Measurements from ENCODE around the gene DMRT3. TPM values are rescaled to one million over a fixed set of nuclear protein-coding genes. Genes with fewer than 3 reads are reported as not detected.
"Not testable (repeated sequence)": the region's sequence is repeated elsewhere in the genome, so short reads cannot be mapped to it uniquely, and the experiment has no call there.

DMRT3 gene
- total RNA-seq, 1 donor from 2014 or later = 0.47 TPM

DNA sequence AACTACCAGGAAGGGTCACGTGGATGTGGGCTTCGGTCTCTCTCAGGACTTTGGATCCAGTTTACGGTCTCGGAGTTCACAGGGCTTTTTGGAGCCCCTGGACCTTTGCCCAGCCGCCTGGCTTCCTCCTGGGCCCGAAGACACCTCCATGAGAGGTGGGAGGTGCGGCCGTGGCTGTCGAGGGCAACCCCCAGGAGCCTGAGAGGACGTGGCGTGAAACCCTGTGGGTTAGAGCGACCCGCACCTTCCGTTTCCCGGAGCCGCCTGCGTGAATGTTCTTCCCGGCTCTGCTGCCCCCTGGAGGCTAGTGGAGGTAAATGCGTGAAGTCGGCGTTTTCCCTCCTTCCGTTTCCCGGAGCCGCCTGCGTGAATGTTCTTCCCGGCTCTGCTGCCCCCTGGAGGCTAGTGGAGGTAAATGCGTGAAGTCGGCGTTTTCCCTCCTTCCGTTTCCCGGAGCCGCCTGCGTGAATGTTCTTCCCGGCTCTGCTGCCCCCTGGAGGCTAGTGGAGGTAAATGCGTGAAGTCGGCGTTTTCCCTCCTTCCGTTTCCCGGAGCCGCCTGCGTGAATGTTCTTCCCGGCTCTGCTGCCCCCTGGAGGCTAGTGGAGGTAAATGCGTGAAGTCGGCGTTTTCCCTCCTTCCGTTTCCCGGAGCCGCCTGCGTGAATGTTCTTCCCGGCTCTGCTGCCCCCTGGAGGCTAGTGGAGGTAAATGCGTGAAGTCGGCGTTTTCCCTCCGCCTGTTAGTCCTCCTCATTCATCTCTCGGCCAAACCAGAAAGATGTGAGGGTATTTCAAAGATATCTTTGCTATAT is 22.1 kb downstream of the DMRT3 start:
- DNase-seq (ENCODE audit: extremely low read depth, low read depth, low spot score) = not testable (repeated sequence)

DNA sequence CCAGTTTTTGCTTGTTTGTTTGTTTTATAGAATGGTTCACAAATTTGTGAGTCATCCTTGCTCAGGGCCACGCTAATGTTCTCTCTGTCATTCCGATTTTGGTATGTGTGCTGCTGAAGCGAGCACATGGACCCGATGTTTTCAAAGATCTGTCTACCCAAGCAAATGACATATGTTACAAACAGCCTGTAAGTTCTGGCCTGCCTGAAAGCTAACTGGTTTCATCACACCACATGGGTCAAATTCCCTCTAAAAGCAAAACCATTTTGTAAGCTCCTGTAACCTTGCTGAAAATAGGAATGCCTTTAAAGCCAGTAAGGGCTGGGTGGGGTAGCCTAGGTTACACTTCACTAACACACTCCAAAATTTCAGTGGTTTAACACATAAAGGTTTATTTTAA is 25.4 kb downstream of the DMRT3 start:
- DNase-seq (ENCODE audit: extremely low read depth, low read depth, low spot score) = no peak

DNA sequence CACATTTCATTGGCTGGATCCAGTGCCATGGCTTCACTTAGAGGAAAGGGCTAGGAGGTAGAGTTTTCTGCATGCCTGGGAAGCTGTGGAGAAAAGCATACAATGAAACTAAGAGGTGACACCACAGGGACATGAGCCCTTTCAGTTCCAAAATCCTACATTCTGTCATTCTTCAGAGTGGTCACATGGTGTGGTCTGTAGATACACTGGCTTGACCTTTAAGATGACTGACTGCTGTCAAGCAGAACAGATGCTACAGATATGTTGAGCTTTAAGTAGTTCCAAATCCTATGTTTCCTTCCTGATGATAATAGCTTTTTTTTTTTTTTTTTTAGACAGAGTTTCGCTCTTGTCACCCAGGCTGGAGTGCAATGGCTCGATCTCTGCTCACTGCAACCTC is 26.2 kb downstream of the DMRT3 start:
- DNase-seq (ENCODE audit: extremely low read depth, low read depth, low spot score) = no peak

GRCh38 chr9:1005043-1005667 is 28.7 kb downstream of the DMRT3 start:
- no peak for DNase-seq (ENCODE audit: extremely low read depth, low read depth, low spot score)

DNA sequence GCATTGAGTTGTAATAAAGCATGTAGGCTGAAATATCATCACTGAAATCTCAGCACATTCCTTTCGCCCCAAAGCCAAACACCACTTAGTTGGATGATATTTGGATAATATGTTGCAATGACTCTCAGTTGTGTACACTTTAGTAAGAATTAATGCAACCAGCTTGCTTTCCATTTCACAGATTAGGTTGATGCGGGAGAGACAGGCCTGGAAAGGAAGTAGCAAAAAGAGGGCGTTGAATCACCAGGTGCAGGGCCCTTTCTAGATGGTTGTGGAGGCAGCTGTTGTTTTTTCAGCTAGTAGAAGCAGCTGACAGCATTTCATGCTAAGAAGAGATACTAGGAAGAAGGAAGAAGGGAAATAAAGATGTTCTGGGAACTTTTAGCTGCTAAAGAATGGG is 30.9 kb downstream of the DMRT3 start:
- DNase-seq (ENCODE audit: extremely low read depth, low read depth, low spot score) = no peak

- DNase-seq (ENCODE audit: extremely low read depth, low read depth, low spot score) = no peak
Observed at GRCh38 chr9:1008216-1008615, 31.8 kb downstream of the DMRT3 start.

DNA sequence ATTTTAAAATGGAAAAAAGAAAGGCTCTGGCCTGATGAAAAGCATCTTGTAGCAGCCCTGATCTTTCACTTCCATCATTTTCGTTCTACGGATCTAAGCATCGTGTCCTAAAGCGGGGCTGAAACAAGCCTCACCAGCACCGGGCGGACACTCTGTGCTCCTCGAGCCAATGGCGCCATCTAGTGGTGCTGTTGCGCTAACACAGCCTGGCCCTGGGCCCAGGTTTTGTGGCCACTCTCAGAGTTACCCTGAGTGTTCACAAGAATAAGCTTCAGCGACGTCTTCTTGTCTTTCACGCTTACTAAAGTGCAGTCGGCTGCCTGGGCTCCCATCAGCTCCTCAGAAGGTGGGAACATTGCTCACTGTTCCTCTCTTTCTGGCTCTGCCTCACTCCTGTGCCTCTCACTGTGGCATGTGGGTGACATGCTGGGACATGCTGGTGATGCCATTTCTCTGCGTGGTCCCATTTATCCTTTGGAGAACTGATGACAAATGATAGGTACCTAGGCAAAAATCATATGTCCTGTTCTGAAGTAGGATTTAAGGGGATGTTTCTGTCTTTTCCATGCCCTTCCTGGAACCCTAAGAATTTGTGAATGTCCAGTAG is 32.7 kb downstream of the DMRT3 start:
- peak; percentile 41 for DNase-seq (ENCODE audit: extremely low read depth, low read depth, low spot score)

DNA sequence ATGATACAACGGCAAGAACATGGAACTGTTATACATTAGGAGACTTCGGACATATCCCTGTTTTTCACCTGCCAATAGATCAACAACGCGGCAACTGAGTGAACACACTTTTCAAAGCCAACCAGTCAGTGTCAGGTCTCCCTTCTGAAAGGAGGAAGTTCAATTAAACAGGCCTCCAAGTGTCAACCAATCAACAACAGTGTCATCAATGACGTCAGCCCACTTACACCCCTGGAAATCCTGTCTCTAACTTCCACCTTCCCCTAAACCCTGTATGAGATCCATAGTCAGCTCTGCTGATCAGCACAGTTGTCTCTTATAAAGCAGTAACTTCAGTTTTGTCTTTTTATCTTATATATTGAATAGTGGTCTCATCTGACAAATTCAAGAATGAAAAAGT is 36.6 kb downstream of the DMRT3 start:
- no peak for DNase-seq (ENCODE audit: extremely low read depth, low read depth, low spot score)

DNA sequence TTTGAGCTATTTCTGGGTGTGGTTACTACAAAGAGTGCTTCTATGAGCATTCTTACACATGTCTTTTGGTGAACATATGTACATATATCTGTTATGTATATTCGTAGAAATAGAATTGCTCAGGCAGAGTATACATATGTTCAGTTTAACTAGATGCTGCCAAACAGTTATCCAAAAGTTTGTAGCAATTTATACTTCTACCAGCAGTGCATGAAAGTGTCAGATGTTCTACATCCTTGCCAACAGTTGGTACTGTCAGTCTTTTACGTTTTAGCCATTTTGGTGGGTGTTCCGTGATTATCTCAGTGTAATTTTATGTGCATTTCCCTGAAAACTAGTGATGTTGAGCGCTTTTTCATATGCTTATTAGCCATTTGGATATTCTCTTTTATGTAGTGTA is 37.8 kb downstream of the DMRT3 start:
- DNase-seq (ENCODE audit: extremely low read depth, low read depth, low spot score) = no peak

DNA sequence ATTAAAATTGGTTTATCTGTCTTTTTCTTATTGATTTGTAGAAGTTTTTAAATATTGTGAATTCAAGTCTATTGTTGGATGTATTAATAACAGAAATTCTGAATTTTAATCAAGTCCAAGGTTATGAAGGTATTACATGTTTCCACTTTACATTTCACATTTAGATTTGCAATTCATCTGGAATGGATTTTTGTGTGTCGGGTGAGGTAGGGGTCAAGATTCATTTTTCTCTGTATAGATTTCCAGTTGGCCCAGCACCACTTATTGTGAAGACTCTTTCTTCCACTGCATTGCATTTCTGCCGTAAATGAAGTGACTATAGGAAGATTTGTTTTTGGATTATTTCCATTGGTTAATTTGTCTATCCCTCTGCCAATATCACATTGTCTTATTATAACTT is 38.2 kb downstream of the DMRT3 start:
- DNase-seq (ENCODE audit: extremely low read depth, low read depth, low spot score) = no peak

DNA sequence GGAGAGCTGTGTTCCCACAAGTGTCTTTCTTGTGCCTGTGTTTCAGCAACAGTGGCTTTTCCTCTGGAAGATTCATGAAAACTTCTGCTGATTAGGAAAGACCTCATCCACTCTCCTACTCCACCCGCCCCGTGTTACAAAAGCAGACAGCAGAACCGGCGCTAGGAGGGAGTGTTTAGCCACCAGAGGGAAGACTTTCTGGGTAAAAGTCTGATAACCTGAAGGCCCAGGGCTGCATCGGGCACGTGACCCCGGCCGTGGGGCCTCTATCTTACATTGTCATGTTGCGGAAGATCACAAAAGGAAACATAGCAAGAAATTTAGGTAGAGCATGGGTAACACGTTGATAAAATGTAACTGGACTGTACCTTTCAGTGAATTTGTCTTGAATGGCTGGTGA is 41.7 kb downstream of the DMRT3 start:
- no peak for DNase-seq (ENCODE audit: extremely low read depth, low read depth, low spot score)

DNA sequence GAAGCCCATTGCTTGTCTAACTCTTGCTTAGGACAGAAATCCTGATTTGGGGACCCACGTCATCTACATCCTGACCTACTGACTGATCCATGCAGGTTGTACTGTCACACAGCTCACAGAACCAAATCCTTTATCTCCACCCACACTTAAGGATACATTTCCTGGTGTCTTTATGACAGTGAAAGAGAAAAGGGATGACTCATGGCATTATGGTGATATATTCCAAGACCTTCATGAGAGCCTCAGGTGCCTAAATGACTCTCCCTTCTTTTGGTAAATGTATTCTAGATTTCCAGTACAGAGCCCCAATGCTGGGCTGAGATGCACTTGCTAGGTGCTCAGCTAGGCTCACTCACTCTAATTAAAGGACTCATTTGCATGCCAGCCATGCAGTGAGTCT is 47.7 kb downstream of the DMRT3 start:
- DNase-seq (ENCODE audit: extremely low read depth, low read depth, low spot score) = no peak

DNA sequence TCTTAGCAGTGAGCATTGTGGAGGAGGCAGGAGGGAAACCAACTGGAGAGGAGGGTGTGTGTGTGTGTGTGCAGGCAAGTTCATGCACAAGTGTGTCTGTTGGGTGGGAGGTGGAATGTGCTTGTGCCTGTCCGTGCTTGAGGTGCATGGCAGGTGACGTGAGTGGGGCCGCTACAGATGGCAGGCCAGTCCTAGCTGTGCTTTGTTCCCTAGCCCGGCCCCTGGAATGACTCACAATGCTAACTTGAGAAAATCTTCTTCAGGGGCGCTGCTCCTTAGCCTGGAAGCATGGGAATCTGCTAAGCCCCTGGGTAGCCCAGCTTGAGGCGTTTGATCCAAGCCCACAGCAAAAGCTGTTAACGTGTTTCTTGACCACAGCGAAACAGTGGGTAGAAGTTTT is 48.7 kb downstream of the DMRT3 start:
- no peak for DNase-seq (ENCODE audit: extremely low read depth, low read depth, low spot score)

DNA sequence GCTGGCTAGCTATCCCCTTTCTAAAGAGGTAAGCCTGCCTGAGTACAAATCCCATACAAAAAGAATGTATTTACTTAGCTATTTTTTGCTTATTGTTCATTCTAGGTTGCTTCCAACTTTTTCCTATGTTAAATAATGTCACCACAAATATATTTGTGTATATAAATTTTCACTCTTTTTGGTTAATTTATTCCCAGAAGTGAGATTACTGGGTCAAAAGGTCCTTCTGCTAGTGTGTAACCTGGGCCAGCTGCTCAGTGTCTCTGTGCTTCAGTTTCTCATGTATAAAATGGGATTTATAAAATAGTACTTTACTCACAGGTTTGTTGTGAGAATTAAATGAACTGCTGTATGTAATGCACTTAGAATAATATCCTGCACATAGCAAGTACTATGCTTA is 49.8 kb downstream of the DMRT3 start:
- no peak for DNase-seq (ENCODE audit: extremely low read depth, low read depth, low spot score)

DNA sequence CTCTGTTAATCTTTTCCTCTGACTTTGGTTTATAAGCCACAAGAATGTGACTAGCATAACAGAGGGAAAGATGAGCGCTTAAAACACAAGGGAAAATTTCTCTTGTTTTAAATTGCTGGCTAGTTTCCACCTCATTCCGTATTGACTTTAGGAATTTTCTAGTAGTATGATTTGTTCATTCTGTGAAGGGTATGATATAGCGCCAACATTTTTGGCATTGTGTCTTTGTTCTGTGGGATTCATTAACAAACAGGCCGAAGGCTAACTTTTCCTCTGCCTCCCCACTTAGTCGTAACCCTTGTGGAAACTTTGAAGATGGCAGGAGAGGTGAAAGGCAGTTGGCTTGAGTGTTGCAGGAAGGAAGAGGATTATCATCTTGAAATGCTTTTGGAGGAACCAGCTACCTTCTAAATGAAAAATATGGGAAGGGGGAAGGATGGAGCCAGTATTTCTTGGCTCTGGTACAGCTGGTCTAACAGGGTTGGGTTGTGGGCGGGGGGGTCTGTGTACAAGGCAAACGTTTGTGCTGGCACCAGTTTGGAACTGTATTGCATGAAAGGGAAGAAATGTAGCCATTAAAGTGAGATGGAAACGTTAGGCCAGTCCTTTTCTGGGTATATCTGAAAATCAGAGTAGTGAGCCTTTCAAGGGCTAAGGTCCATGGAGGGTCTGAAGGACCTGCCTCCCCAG is 52.2 kb downstream of the DMRT3 start:
- no peak for DNase-seq (ENCODE audit: extremely low read depth, low read depth, low spot score)

DNA sequence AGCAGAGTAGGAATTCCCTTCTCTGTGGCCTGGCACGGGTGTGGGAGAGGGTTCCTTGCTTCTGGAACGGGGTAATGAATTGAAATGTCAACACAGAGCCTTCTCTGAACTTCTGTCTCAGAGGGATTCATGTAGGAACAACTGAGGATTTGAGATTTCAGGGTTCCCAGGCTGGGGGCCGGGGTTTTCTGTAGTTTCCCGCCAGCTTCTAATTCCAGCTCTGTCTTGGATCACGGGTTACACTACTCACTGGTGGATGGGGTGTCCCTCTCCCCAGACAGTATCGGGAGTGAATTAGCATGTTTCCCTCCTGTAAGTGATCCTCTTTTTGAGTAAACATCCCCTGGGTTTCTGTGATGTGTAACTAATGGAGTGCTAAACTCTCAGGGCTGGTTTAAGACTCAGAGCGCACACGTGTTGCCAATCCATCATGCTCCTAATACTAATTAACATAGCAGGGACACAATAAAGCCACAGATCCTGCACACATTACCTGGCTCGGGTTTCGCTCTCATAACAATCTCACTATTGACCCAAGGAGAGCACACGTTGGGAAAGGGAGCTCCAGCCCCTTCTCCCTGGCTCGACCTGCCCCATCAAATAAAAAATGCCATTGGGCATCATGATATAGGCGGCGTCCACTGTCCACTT is 55.6 kb downstream of the DMRT3 start:
- DNase-seq (ENCODE audit: extremely low read depth, low read depth, low spot score) = no peak

DNA sequence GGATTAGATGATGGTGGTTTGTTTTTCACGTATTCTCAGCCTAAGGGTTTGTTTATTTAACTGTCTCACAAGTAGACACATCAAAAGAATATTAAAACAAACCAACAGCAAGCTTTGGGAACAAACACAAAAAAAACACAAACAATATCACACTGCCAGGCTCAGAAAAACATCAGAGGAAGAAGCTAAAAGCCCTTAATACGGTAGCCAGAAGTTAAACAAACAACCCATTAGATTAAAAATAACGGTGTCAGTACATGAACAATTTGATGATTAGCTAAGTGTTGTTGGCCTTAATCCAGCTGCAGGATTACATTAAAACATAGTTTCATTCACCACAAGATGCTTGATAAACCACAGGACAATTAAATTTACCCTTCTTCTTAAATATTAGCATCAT is 57.8 kb downstream of the DMRT3 start:
- no peak for DNase-seq (ENCODE audit: extremely low read depth, low read depth, low spot score)

- DNase-seq (ENCODE audit: extremely low read depth, low read depth, low spot score) = no peak
Observed at GRCh38 chr9:1039589-1039988, 63.1 kb downstream of the DMRT3 start.
